Stimulated activated CD4-positive, alpha-beta T cell treated with anti-CD3 and anti-CD28 coated beads, Interleukin-4, amount 100 ng/mL, for 4 hours (primary cell): ENCODE data around the gene CDH4.

Experiments
- DNase-seq, 2 experiments: peaks; one replicate each; pipeline ENCODE4 v3.0.0-alpha.2; 2020

The CDH4 gene

GRCh38 chr20:61686051-61686936 is 434.2 kb downstream of the CDH4 start:
- no peak for DNase-seq

GRCh38 chr20:61688411-61688810 is 436.4 kb downstream of the CDH4 start:
- DNase-seq, result no peak

- no peak for DNase-seq
Measured at GRCh38 chr20:61690150-61690549, 438.1 kb downstream of the CDH4 start.

GRCh38 chr20:61690993-61691838 is 439.2 kb downstream of the CDH4 start:
- no peak for DNase-seq

- DNase-seq, result no peak
Measured at GRCh38 chr20:61691978-61692377, 439.9 kb downstream of the CDH4 start.

GRCh38 chr20:61692479-61692878 is 440.4 kb downstream of the CDH4 start:
- DNase-seq, result no peak

GRCh38 chr20:61693055-61693600 is 441.1 kb downstream of the CDH4 start:
- DNase-seq, result no peak

GRCh38 chr20:61694682-61695081 is 442.6 kb downstream of the CDH4 start:
- DNase-seq, result no peak

- no peak for DNase-seq
Measured at GRCh38 chr20:61695741-61696140, 443.7 kb downstream of the CDH4 start.

- DNase-seq, result no peak
Measured at GRCh38 chr20:61696181-61696735, 444.2 kb downstream of the CDH4 start.

- DNase-seq, result no peak
Measured at GRCh38 chr20:61697666-61698597, 445.9 kb downstream of the CDH4 start.

GRCh38 chr20:61698598-61699494 is 446.8 kb downstream of the CDH4 start:
- DNase-seq, result no peak

GRCh38 chr20:61699495-61700374 is 447.7 kb downstream of the CDH4 start:
- no peak for DNase-seq

- no peak for DNase-seq
Measured at GRCh38 chr20:61700595-61701140, 448.6 kb downstream of the CDH4 start.

- no peak for DNase-seq
Measured at GRCh38 chr20:61701401-61701800, 449.3 kb downstream of the CDH4 start.

- no peak for DNase-seq
Measured at GRCh38 chr20:61701802-61702201, 449.7 kb downstream of the CDH4 start.

- no peak for DNase-seq
Measured at GRCh38 chr20:61702246-61702645, 450.2 kb downstream of the CDH4 start.

GRCh38 chr20:61704661-61705060 is 452.6 kb downstream of the CDH4 start:
- DNase-seq, result no peak

GRCh38 chr20:61705386-61706258 is 453.6 kb downstream of the CDH4 start:
- no peak for DNase-seq
